ENCODE data around the gene KCTD17.

KCTD17 gene

DNA sequence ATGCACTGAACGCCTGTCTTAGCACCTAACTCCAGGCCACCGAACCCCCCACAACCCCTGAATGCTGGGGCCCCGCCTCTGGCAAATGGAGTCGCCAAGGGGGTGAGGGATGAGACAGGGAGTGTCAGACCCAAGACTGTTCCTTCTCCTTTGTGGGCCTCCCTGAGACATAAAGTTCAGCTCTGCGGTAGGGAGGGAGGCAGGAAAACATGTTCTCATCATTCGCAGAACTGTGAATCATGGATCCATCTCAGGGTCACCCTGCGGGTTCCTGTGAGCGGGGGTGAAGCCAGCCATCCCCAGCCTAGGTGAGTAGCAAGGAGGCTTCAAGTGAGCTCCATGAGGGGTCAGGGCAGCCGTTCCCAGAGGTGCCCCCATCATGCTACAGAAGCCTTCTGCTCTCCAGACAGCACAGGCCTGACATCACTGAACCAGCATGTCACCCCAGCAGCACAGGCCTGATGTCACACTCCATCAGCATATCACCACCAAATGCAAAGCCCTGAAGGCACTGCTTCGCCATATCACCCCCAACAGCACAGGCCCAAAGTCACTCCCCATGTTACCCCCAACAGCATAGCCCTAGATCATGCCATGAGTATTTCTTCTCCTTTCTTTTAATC, 30.8 kb downstream of the KCTD17 start:
- TF ChIP-seq CEBPB (IDR thresholded peaks at IDR 0.05) = no peak

DNA sequence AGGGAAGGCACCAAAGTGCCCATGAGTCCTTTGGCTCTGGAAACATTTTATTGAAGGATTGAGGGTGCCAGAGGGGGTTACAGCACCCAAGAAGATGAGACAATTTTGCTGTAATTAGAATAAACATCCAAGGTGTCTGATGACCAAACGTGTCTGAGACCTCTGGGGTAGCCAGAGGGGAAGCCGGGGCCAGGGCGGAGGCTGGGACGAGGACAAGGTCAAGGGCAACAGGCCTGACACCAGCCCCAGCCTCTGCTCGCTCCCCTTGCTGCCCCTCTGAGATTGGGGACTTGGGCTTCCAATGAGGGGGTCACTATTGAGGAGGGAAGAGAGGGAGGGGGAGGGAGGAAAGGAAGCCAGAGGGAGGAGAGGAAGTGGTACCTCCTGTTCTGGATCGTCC, 32.4 kb downstream of the KCTD17 start:
- TF ChIP-seq, protein P1, sequence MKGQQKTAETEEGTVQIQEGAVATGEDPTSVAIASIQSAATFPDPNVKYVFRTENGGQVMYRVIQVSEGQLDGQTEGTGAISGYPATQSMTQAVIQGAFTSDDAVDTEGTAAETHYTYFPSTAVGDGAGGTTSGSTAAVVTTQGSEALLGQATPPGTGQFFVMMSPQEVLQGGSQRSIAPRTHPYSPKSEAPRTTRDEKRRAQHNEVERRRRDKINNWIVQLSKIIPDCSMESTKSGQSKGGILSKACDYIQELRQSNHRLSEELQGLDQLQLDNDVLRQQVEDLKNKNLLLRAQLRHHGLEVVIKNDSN (IDR thresholded peaks at IDR 0.05) = no peak
- TF ChIP-seq ZBTB7A (IDR thresholded peaks at IDR 0.05; ENCODE audit: low read depth) = no peak

DNA sequence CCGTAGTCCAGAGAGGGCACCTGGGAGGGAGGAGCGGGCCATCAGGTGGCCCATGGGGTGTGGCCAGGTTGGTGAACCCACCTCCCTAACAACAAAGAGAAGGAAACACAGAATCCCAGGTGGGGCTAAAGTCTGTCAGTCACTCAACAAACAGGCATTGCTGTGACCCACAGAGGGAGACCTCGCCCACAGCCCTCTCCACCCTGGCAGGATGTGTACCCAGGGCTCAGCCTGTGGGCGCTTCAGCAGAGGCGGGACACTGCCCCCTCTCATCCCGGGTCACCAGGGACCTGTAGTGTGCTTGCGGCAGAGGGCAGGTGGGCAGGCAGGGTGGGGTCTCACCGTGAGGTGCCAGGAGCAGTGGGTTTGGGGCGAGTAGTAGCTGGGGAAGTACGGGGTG, 32.8 kb downstream of the KCTD17 start:
- no peak for TF ChIP-seq ZBTB7A (IDR thresholded peaks at IDR 0.05; ENCODE audit: low read depth)
- no peak for TF ChIP-seq FOXM1 (IDR thresholded peaks at IDR 0.05; ENCODE audit: borderline replicate concordance, low read depth)
- TF ChIP-seq TAF1 (IDR thresholded peaks at IDR 0.05; ENCODE audit: low read depth) = no peak
- no peak for TF ChIP-seq NFIC (IDR thresholded peaks at IDR 0.05)
- TF ChIP-seq YY1 (IDR thresholded peaks at IDR 0.05; ENCODE audit: low read depth) = no peak
- no peak for TF ChIP-seq TEAD4 (IDR thresholded peaks at IDR 0.05)
- no peak for TF ChIP-seq TCF12 (IDR thresholded peaks at IDR 0.05; ENCODE audit: low read depth)
- no peak for TF ChIP-seq EP300 (IDR thresholded peaks at IDR 0.05; ENCODE audit: borderline replicate concordance)
- no peak for TF ChIP-seq EGR1 (IDR thresholded peaks at IDR 0.05)
- TF ChIP-seq, protein P1 (IDR thresholded peaks at IDR 0.05) = no peak
- TF ChIP-seq CREB1 (IDR thresholded peaks at IDR 0.05; ENCODE audit: low read depth) = no peak
- no peak for TF ChIP-seq CEBPB (IDR thresholded peaks at IDR 0.05)
- TF ChIP-seq, protein P2, sequence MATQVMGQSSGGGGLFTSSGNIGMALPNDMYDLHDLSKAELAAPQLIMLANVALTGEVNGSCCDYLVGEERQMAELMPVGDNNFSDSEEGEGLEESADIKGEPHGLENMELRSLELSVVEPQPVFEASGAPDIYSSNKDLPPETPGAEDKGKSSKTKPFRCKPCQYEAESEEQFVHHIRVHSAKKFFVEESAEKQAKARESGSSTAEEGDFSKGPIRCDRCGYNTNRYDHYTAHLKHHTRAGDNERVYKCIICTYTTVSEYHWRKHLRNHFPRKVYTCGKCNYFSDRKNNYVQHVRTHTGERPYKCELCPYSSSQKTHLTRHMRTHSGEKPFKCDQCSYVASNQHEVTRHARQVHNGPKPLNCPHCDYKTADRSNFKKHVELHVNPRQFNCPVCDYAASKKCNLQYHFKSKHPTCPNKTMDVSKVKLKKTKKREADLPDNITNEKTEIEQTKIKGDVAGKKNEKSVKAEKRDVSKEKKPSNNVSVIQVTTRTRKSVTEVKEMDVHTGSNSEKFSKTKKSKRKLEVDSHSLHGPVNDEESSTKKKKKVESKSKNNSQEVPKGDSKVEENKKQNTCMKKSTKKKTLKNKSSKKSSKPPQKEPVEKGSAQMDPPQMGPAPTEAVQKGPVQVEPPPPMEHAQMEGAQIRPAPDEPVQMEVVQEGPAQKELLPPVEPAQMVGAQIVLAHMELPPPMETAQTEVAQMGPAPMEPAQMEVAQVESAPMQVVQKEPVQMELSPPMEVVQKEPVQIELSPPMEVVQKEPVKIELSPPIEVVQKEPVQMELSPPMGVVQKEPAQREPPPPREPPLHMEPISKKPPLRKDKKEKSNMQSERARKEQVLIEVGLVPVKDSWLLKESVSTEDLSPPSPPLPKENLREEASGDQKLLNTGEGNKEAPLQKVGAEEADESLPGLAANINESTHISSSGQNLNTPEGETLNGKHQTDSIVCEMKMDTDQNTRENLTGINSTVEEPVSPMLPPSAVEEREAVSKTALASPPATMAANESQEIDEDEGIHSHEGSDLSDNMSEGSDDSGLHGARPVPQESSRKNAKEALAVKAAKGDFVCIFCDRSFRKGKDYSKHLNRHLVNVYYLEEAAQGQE (IDR thresholded peaks at IDR 0.05; ENCODE audit: low read depth) = no peak

DNA sequence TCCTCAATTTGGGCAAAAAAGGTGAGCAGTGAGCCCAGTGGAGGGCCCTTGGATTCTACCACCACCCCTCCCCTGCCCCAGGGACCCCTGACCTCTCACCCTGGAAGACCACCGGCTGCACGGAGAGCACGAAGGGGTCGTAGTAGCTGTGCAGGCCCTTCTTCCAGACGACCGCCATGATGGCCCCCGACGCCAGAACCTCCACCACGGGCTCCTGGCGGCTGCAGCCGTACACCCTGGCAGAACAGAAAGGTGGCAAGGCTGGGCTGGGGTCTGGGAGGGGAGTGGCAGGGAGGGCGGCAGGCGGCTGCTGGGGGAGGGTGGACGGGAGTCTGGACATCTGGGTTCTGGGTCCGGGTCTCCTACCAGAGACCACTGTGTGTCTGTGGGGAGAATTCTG, 34.6 kb downstream of the KCTD17 start:
- TF ChIP-seq TCF12 (IDR thresholded peaks at IDR 0.05; ENCODE audit: low read depth) (no peak), EP300 (IDR thresholded peaks at IDR 0.05; ENCODE audit: borderline replicate concordance) (no peak), EGR1 (IDR thresholded peaks at IDR 0.05) (no peak)
- TF ChIP-seq, protein P3, sequence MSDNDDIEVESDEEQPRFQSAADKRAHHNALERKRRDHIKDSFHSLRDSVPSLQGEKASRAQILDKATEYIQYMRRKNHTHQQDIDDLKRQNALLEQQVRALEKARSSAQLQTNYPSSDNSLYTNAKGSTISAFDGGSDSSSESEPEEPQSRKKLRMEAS (IDR thresholded peaks at IDR 0.05) = no peak

DNA sequence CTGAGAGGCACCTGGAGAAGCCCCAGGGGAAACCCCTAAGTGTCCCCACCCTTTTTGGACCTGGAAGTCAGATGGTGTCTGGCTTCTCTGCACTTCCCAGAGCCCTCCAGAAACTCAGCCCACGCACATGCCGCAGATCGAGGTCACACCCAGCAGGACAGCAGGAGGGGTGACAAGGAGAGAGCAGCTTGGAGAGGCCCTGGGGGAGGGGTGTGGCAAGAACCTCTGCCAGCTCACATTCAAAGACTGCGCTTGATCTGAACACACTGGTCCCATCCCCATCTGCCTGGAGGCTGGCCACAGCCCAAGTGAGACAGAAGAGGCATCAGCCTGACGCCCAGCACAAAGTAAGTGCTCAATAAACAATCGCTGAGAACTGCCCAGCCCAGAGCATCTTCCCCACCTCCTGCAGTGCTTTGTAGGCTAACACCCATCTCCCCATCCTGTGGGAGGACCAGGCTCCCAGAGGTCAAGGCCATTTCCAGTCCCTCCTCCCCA, 36.6 kb downstream of the KCTD17 start:
- TF ChIP-seq TCF12 (IDR thresholded peaks at IDR 0.05; ENCODE audit: low read depth) (no peak), EGR1 (IDR thresholded peaks at IDR 0.05) (no peak), CREB1 (IDR thresholded peaks at IDR 0.05; ENCODE audit: low read depth) (no peak), RAD21 (IDR thresholded peaks at IDR 0.05; ENCODE audit: low read depth) (no peak)
- TF ChIP-seq, protein P3 (IDR thresholded peaks at IDR 0.05) = no peak

DNA sequence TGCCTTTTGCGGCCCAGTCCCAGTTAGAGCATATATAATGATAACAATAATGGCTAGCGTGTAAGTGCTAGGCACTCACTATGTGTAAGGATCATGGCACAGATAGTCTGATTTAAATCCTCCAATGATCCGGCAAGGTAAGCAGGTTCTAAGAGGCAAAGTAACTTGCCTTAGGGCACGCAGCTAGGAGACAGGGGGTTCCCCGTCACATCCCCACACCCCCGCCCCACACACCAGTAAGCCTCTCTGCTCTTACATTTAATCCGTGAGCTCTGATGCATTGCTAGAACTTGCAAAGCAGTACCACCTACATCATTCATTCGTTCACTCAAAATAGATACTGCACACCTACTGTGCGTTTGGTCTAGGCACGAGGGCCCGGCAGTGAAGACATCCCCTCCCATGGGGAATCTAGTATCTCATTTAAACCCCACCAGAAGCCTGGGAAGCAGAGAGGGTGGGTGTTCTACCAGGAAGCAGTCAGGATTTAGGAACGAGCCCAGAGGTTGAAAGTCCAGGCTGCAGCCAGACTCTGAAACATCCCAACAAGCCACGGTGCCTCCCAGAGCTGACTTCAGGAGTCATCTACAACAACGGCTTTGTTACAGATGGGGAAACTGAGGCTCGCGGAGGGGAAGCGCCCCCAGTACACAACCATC, 37.3 kb downstream of the KCTD17 start:
- TF ChIP-seq, protein P3 (IDR thresholded peaks at IDR 0.05) = no peak
- TF ChIP-seq NFIC (IDR thresholded peaks at IDR 0.05) (no peak), TEAD4 (IDR thresholded peaks at IDR 0.05) (no peak), TAF1 (IDR thresholded peaks at IDR 0.05; ENCODE audit: low read depth) (no peak), CREB1 (IDR thresholded peaks at IDR 0.05; ENCODE audit: low read depth) (no peak), CEBPB (IDR thresholded peaks at IDR 0.05) (no peak), YY1 (IDR thresholded peaks at IDR 0.05; ENCODE audit: low read depth) (no peak), EP300 (IDR thresholded peaks at IDR 0.05; ENCODE audit: borderline replicate concordance) (no peak)
- TF ChIP-seq, protein P2 (IDR thresholded peaks at IDR 0.05; ENCODE audit: low read depth) = no peak

Data from Ishikawa (cell line).